Measurements from ENCODE around the gene CDC42EP2.

The CDC42EP2 gene

GRCh38 chr11:65351511-65351910 is 36.8 kb downstream of the CDC42EP2 start:
- H3K4me3 ChIP-seq (ENCODE audit: low read depth, low read length), result no peak overlapping the region
- TF ChIP-seq, protein P1, sequence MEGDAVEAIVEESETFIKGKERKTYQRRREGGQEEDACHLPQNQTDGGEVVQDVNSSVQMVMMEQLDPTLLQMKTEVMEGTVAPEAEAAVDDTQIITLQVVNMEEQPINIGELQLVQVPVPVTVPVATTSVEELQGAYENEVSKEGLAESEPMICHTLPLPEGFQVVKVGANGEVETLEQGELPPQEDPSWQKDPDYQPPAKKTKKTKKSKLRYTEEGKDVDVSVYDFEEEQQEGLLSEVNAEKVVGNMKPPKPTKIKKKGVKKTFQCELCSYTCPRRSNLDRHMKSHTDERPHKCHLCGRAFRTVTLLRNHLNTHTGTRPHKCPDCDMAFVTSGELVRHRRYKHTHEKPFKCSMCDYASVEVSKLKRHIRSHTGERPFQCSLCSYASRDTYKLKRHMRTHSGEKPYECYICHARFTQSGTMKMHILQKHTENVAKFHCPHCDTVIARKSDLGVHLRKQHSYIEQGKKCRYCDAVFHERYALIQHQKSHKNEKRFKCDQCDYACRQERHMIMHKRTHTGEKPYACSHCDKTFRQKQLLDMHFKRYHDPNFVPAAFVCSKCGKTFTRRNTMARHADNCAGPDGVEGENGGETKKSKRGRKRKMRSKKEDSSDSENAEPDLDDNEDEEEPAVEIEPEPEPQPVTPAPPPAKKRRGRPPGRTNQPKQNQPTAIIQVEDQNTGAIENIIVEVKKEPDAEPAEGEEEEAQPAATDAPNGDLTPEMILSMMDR (IDR thresholded peaks at IDR 0.05; ENCODE audit: low read depth, low read length), result no peak

- H3K4me3 ChIP-seq (ENCODE audit: low read depth, low read length), result no peak overlapping the region
- TF ChIP-seq, protein P1 (IDR thresholded peaks at IDR 0.05; ENCODE audit: low read depth, low read length), result 0 out of 2 replicates have a peak, but pooled peaks have one; percentile 7
These were observed 38.1 kb downstream of the CDC42EP2 start for GRCh38 chr11:65352783-65353182.

- TF ChIP-seq, protein P1 (IDR thresholded peaks at IDR 0.05; ENCODE audit: low read depth, low read length), result no peak
- H3K4me3 ChIP-seq (ENCODE audit: low read depth, low read length), result no peak overlapping the region
These were observed 38.7 kb downstream of the CDC42EP2 start for GRCh38 chr11:65353376-65353775.

- TF ChIP-seq, protein P1 (IDR thresholded peaks at IDR 0.05; ENCODE audit: low read depth, low read length), result no peak
- H3K4me3 ChIP-seq (ENCODE audit: low read depth, low read length), result peak overlapping the region; percentile 54
These were observed 39.2 kb downstream of the CDC42EP2 start for GRCh38 chr11:65353900-65354264.

DNA sequence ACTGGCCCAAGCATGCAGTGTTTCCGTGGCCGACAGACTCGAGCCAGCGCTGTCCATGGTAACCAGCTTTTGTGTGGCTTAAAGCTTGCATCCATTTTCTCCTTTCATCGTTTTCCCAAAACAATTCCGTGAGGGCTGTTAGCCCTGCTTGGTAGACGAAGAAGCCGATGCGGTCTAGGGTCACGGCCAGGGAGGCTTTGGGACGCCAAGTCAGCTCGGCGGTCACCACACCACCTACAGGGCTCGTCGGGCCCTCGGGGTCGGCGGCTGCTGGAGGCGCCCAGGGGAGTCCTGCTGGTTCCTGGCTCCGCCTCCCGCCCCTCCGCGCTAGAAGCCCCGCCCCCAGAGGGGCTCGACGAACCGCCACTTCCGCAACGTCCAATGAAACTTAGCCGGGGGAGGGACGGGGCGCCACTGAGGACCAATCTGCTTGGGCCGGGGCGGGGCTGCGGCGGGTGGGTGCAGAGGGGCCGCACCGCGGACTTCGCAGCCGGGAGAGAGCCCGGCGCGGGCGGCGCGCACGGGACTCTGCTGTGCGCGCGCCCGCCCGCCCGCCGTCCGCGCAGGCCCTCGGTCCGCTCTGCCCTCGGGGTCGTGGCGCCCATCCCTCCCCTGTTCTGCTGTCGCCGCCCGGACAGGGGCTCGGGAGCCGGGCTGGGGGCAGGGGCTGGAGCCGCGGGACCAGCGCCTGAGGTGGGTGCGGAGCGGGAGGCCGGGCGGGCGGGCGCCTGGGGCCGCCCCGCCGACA is 39.8 kb downstream of the CDC42EP2 start, which contains the start of gene TIGD3:
TIGD3 (plus strand) TSS at position 487 of the 748 bp plus-strand sequence. CDS start 1,058 bp downstream, outside the sequence.
- H3K4me3 ChIP-seq (ENCODE audit: low read depth, low read length), result peak within 1 kb of the TSS; percentile 58
- TF ChIP-seq, protein P1 (IDR thresholded peaks at IDR 0.05; ENCODE audit: low read depth, low read length), result no peak

GRCh38 chr11:65355013-65355775 is 40.5 kb downstream of the CDC42EP2 start:
- peak overlapping the region; percentile 58 for H3K4me3 ChIP-seq (ENCODE audit: low read depth, low read length)
- TF ChIP-seq, protein P1 (IDR thresholded peaks at IDR 0.05; ENCODE audit: low read depth, low read length), result no peak
